HL-60 (cell line): ENCODE data around the gene SLC49A3.

ENCODE experiments used
- CTCF ChIP-seq: IDR thresholded peaks from one replicate; pipeline ENCODE4 v1.5.1; 2011; ENCODE audit warnings: low read length, control low read depth, inconsistent platforms; ENCODE audit not compliant: insufficient read depth
- POLR2AphosphoS5 ChIP-seq: IDR thresholded peaks from 2 replicates; pipeline ENCODE4 v1.6.1; 2012; ENCODE audit warnings: low read depth
- SPI1 ChIP-seq: IDR thresholded peaks from 2 replicates; pipeline ENCODE4 v1.6.1; 2012; ENCODE audit warnings: low read depth, mild to moderate bottlenecking, borderline replicate concordance

GRCh38 chr4:712916-713632 lies 24.1 kb upstream of the SLC49A3 start:
- TF ChIP-seq CTCF = no peak
- no peak for TF ChIP-seq SPI1
- TF ChIP-seq POLR2AphosphoS5 = no peak
